ENCODE data around the gene INPP5A.
"Not testable (repeated sequence)": the region's sequence is repeated elsewhere in the genome, so short reads cannot be mapped to it uniquely, and the experiment has no call there.

Gene INPP5A

DNA sequence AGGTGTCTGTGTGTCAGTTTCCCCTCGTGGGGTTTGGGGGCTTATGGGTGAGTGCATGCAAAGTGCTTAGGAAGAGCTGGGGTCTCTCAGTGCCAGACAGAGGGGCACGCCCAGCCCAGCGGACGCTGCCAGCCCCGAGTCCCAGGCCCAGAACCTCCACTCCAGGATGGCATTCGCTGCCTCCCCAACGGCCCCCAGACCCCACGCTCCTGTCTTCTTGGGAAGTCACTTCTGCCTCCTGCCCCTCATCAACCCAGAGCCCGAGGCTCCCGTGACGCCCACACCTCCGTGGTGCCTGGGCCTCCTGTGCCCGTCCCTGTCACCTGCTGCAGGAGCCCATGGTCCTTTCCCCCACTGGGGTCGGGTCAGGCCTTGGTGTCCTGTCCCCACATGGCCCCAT is 213.3 kb downstream of the INPP5A start:
- no peak for DNase-seq

DNA sequence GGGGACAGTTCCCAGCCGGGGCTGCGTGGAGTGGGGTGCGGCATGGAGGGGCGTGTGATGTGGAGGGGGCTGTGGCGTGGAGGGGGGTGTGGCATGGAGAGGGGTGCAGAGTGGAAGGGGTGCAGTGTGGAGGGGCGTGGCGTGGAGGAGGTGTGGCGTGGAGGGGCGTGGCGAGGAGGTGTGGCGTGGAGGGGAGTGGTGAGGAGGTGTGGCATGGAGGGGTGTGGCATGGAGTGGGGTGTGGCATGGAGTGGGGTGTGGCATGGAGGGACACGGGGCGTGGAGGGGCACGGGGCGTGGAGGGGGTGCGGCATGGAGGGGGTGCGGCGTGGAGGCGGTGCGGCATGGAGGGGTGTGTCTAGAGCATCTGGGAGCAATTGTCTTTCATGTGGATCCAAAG is 214.8 kb downstream of the INPP5A start:
- DNase-seq, result no peak

DNA sequence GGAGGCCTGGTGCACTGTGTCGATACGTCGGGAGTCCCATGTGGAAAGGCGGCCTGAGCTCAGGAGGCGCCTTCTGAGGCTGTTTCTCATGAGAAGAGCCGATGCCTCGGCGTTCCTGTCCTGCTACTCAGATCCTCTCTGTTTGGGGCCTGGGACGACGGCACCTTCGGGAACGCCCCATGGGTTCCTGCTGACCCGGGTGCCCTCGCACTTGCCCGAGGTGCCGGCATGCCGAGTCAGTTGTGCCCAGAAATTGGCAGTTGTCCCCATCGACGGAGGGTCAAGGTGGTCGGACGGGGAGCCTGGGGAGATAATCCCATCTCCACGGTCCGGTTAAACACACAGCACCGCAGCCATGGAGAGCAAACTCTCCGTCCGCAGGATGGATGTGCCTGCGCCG is 215.4 kb downstream of the INPP5A start:
- DNase-seq, result no peak

DNA sequence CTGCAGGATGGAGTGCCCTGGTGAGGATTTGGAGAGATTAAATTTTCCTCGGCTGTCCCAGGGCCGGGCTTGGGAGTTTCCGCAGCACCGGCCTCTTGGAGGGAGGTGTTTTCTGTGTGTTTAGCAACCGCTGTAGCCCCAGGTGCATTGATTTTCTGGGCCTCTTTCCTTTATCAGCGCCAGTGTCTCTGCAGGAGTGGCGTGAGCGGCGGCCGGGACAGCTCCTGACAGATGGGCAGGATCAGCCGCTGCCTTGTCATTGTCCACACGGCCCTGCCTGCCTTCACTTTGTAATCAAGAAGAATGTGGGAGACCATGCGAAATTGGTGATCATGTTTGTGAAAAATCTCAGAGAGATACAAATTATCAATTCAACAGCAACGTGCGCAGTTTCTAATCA is 216.0 kb downstream of the INPP5A start:
- no peak for DNase-seq

DNA sequence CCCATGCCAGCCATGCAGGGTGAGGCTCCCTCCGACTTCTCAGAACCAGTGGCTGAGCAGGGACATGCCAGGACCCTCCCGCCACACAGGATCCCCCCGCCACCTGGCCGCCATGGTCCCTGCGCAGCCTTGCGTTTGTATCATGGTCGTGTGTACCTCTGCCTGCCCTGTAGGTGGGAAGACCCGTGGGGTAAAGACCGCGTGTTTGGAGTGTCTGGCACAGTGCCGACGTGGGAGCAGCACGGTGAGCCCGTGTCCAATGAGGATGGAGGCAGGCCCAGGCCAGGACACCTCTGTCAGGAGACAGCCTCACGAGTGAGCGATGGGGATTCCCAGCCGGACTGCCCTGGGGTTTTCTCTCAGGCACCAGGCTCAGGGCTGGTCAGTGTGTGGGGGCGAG is 216.5 kb downstream of the INPP5A start:
- DNase-seq, result no peak

DNA sequence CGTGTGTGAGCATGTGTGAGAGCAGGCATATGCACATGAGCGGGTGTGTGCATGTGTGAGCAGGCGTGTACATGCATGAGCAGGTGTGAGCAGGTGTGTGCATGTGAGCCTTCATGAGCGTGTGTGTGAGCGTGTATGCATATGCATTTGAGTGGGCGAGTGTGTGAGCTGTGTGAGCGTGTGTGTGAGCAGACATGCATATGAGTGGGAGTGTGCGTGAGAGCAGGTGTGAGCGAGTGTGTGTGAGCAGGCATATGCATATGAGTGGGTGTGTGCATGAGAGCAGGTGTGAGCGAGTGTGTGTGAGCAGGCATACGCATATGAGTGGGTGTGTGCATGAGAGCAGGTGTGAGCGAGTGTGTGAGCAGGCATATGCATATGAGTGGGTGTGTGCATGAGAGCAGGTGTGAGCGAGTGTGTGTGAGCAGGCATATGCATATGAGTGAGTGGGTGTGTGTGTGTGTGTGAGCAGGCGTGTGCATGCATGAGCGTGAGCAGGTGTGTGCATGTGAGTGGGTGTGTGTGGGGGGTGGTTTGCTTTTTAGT is 217.7 kb downstream of the INPP5A start:
- DNase-seq, result no peak

DNA sequence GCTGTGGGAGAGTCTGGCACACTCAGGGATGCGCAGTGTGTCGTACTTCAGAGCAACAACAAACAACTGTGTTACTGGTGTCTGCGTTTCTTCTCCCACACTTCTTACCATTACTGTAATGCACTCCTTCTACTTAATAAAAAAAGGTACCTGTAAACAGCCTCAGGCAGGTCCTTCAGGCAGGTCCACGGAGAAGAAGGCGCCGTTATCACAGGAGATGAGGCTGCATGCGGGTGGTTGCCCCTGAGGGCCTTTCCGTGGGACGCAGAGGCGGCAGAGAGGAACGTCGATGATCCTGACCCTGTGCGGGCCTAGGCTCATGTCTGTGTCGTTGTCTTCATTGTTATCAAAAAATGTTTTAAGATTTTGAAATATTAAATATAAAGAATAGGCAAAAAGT is 219.0 kb downstream of the INPP5A start:
- DNase-seq, result no peak

DNA sequence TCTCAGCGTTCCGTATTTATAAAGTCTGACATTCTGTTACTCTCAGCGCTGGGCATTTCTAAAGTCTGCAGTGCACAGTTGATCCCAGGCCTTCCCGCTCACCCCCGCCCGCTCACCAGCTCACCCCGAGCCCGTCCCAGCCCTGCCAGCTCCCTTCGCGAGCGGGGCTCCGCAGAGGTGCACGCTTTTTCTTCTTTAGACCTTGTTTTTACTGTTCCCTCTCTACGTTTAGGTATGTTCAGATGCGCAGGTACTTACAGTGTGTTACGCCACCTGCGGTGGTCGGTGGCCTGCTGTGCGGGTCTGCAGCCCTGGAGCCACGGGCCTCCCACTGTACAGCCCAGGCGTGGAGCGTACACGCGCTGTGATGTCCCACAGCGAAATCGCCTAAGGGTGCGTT is 219.6 kb downstream of the INPP5A start:
- DNase-seq, result no peak

DNA sequence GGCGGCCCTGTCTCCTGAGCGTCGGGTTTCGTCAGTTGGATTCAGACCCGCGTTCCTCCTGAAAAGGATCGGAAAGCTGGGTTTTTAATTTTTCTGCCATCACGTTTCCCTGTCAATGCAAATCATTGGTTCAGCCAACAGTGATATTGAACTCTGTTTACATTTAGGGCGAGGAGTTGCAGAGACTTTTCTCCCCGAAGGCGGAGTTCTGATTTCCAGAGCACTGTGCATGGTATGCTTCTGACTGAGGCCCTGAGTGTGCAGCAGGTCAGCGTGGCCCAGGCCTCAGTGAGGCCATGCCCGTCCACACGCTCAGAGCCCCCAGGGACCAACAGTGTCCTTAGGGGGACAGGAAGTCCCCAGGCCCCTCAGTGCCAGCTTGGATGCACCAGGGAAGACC is 221.3 kb downstream of the INPP5A start:
- DNase-seq, result no peak

DNA sequence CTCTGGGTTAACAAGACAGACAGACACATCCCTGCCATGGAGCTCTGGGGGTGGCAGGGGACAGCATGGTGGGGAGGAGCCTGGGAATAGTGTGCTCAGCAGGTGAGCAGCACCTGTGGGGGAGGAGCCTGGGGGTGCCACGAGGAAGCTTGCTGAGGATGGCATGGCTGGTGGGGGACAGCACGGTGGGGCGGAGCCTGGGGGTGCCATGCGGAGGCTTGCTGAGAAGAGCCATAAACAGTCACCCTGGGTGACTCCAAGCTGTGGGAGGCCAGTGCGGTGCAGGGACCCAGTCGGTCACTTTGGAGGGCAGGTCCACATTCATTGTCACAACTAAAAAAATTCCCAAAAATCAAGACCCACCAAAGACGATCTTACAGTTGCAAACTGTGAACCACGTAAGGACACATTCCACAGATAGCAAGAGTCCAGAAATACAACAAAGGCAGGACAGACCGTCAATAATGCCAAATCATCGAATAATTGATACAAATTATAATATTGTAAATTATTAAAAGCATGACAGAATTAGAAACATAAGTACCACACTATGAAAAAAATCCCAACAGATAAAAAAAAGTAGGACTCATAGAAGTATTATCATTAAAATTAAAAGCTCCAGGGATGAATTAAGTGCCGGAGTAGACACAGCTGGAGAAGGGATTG is 223.9 kb downstream of the INPP5A start:
- DNase-seq, result no peak

DNA sequence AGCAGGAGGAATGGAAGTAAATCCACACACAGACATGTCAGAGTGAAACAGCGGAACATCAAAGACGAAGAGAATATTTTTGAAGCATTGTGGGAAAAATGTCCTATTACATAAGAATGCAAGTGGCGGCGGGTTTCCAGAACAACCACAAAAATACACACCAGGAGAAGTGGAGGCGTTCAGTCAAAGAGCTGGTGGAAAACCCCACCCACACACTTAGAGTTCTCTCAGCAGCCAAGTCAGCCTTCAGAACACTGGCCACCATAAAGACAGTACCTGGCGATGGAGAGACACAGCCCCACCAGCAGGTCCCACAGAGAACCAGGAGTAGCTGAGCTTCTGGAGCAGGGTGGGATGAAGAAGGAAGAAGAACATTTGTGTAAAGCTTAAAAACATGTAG is 224.7 kb downstream of the INPP5A start:
- no peak for DNase-seq

DNA sequence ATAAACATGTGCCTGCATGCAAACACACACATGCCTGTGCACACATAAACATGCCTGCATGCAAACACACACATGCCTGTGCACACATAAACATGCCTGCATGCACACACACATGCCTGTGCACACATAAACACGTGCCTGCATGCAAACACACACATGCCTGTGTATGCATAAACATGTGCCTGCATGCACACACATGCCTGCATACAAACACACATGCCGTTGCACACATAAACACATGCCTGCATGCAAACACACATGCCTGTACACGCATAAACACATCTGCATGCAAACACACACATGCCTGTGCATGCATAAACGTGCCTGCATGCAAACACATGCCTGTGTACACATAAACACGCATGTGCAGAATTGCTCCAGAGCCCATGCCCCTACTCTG is 226.0 kb downstream of the INPP5A start:
- no peak for DNase-seq

DNA sequence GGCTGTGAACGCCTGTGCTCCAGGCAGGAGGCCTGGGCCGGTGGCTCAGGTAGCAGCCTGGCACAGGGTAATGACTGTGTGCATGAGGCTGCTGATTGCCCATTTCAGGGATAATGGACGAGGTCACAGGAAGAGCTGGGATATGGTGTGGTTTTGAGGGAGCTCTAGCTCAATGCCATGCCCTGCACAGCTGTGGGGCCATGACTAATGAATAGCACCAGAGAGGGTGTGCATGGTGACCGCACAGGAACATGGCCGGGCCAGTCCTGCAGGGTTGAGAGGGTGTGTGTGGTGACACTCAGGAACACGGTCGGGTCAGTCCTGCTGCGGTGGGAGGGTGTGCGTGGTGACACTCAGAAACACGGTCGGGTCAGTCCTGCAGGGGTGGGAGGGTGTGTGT is 226.5 kb downstream of the INPP5A start:
- no peak for DNase-seq

DNA sequence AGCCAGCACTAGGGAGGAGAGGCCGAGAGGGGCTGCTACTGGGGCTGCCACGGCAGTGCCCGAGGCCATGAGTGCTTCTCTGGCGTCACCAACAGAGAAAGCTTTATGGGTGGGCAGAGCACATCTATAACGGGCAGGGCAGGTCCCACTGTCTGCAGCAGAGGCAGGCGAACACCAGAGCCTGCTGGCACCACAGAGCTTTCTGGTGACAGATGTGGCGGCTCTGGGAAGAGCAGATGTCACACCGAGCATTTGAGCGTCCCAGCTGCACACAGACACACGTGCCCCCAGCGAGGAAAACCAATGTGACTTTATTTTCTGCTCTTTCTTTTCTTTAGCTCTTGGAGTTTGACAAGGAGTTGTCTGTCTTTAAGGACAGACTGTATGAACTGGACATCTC is 227.8 kb downstream of the INPP5A start:
- DNase-seq, result no peak

DNA sequence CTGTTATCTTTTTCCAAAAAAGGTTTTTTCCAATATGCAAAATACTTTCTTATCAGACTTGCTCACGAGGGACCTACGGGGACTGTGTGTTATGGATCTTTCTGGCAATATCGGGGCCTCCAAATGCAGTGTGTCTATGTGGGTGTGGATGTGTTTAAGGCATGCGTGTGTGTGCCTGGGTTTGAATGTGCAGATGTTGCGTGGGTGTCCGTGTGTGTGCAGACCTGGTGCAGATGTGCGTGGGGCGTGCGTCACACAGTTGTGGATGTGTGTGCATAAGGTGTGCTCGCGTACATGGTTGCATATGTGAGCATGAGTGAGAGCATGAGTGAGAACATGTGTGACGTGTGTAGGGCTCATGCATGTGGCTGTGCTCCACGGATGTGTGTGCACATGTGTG is 228.7 kb downstream of the INPP5A start:
- no peak for DNase-seq

DNA sequence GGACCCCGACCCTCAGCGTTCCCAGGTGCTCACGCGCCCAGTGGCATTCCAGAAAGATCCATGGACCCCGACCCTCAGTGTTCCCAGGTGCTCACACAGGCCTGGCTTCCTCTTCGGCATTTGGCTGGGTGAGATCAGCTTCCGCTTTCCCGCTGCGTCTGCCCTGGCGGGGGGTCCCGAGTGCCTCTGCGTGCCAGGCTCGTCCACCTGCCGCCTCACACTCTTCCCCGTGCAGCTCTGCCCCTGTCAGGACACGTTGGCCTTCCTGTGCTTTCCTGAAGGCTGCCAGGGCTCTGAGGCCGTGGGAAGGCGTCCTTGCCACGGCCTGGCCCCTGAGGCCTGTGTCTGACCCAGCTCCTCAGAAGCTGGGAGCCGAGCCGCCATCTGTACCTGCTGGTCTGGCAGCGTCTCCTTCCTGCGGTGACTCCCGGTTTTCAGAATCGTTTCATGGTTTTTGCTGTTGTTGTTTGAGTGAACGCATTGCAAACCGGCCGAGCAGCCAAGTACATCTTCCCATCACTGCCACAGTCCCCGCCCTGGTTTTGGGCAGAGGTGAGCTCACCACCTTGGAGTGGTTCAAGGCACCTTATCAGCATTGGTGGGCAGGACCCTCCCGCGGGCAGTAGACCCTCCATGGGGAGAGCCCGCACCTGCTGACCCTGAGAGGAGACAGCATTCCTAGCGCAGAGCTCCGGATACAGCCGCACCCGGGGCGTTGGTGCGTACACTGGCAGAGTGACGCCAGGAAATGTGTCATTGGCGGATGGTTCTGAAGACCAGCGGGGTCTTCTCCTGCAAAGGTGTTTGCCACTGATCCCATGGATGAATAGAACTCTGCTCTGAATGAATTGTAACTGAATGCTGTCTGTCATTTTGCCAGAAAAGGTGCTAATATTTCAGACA is 231.0 kb downstream of the INPP5A start:
- no peak for DNase-seq

DNA sequence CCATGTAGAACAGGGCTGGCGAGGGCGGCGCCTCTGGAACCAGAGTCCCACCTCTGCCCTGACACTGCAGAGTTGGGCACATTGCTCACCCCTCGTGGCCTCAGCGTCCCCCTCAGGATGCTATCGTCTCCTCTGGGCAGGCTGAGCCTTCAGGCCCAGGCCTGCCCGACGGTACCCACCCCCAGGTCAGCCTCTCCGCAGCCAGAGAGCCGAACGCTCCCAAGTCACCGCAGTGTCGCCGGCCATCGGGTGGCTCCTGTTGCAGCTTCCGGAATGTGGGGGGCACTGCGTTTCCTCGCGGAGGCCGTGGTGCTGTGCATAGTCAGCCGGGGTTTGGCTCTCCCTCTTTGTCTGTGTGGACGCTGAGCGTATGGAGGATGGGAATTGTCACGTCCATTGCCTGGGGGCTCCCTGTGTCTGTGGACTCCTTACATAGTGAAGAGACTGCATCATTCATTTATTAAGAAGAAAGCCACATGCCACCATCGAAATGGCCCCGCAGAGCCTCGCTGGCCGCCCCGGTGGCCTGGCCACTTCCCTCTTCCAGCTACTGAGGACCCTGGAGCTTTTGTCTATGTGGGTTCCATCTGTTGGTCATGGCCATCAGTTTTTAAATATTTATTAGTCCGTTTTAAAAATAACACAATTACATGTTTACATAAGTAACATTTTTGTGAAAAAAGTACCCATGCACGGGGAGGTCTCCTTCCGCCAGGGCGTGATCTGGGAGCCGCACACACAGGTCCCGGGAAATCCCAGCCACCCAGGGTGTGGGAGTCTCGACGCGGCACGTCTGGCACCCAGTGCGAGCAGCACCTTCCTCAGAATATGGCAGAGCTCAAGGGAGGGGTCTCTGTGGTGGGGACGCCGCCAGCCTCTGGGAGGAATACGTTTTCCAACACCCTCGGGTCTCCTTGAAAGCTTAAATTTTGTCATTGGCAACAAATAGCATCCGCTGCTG is 232.8 kb downstream of the INPP5A start:
- no peak for DNase-seq

DNA sequence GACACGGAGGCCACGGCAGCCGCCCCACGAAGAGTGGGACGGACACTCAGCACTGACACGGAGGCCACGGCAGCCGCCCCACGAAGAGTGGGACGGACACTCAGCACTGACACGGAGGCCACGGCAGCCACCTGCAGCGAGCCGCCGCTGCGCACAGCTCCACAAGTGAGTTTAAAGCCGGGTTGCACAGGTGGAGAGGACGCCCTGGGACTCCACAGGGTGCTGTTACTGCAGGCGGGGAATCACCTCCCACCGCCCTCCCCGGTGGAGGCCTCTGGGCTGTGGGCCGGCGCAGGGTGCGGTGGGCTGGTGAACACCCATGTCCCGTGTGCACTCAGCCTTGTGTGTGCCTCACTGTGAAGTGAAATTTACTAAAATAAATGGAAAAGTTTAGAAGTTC is 235.2 kb downstream of the INPP5A start:
- not testable (repeated sequence) for DNase-seq

DNA sequence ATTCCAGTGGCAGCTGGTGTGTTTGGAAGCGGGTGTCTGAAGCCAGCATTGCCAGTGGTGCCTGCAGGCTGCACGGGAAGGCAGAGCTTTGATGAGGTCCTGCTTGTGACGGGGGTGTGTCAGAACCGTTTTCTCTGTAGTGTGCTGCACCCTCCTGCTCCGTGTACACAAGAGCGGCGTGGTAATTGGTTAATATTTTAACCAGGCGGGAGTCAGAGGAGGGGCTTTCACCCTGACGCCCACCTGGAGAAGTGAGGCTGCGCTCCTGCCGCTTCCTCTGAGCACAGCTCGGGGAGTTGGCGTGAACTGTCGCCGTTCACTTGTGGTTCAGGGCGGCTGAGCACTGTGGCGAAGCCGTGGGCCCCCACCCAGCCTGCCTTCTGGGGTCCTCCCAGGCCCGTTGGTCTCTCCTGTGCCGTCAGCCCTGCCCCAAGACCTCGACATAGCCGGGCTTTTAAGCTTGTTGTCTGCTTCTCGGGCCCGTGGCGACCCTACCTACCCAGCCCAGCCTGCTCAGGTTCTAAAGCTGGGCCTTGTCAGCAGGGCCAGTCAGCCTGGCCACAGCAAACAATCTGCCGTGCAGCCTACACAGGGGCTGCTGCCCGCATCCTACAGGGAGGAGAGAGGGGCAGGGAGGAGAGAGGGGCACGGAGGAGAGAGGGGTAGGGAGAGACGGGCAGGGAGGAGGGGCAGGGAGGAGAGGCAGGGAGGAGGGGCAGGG is 236.8 kb downstream of the INPP5A start:
- DNase-seq, result peak; percentile 9

DNA sequence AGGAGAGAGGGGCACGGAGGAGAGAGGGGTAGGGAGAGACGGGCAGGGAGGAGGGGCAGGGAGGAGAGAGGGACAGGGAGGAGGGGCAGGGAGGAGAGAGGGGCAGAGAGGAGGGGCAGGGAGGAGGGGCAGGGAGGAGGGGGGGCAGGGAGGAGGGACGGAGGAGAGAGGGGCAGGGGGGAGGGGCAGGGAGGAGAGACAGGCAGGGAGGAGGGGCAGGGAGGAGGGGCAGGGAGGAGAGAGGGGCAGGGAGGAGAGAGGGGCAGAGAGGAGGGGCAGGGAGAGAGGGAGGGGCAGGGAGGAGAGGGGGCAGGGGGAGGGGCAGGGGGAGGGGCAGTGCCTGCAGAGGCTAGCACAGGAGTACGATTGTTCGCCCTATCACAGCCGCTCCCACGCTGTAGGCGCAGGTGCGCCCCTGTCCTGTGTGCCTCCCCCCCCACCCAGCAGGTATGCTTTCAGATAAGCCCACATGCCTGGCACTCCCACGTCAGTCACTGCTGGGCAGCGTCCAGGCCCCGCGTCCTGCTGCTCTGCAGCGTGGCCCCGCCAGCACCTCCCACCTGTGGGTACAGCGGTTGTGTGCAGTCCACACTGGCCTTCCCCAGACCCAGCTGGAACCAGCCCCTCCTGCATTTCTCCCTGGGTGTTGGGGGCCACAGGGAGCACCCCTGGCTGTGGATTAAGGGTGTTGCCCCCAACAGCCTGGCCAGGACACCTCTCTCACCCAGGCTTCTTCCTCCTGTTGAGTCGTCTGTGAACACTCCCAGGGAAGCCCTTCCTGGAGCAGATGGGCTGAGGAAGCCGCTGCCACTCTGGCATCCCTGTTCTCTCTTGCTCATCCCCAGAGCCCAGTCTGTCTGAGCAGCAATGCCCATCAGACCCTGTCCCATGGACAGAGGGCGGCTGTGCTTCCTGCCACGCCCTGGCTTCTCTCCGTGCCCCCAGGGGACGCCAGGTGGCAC is 237.6 kb downstream of the INPP5A start:
- peak; percentile 92 for DNase-seq

DNA sequence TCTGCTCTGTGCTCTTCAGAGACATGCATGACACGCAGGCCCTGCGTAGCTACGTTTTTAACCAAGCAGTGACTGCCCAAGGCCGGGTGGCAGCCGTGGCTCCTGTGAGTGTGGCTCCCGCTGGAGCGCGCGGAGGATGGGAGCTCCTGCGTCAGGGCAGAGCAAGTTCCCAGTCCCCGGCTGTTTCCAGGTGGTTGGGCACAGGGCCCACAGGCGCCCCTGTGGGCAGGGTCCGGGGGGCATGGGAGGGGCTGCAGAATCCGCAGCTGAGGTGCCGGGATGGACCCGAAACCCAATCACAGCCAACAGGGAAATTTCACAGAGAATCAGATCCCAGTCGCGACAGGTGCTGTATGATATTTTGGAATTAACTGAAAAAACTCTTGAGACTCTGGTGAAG is 238.6 kb downstream of the INPP5A start:
- DNase-seq, result no peak

Measured in fibroblast of skin of right biceps (primary cell).